GM19324 (cell line): ENCODE results near the gene PCDHGB6.
"Not testable (repeated sequence)": the region's sequence is repeated elsewhere in the genome, so short reads cannot be mapped to it uniquely, and the experiment has no call there.

Experiments
- ATAC-seq: cut with Tn5 transposase; IDR thresholded peaks from one replicate; pipeline ENCODE4 v1.9.1; 2021; ENCODE audit warnings: mild to moderate bottlenecking, moderate library complexity; ENCODE audit not compliant: unreplicated experiment, low FRiP score

The PCDHGB6 gene

GRCh38 chr5:141414548-141415274 lies 6.9 kb downstream of the PCDHGB6 start:
- ATAC-seq = not testable (repeated sequence)

- not testable (repeated sequence) for ATAC-seq
Observed at GRCh38 chr5:141415275-141415618, 7.4 kb downstream of the PCDHGB6 start.

- peak; percentile 80 for ATAC-seq
Observed at GRCh38 chr5:141417494-141418172, 9.8 kb downstream of the PCDHGB6 start, which contains the start of gene PCDHGB7. PCDHGB7 (plus strand) TSS chr5:141417677; CDS start chr5:141417860, 183 bp downstream.

GRCh38 chr5:141419074-141419880 lies 11.5 kb downstream of the PCDHGB6 start:
- ATAC-seq = no peak

- ATAC-seq = no peak
Observed at GRCh38 chr5:141420855-141421488, 13.2 kb downstream of the PCDHGB6 start, which contains the start of gene PCDHGA11. PCDHGA11 (plus strand) TSS chr5:141421051; CDS start chr5:141421228, 177 bp downstream.

DNA sequence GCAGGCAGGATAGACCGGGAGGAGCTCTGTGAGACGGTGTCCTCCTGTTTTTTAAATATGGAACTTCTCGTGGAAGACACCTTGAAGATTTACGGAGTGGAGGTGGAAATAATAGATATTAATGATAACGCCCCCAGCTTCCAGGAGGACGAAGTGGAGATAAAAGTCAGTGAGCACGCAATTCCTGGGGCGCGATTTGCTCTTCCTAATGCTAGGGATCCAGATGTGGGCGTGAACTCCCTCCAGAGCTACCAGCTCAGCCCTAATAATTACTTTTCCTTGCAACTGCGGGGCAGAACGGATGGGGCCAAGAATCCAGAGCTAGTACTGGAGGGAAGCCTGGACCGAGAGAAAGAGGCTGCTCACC lies 13.7 kb downstream of the PCDHGB6 start:
- no peak for ATAC-seq

GRCh38 chr5:141422742-141423291 lies 15.0 kb downstream of the PCDHGB6 start:
- no peak for ATAC-seq

DNA sequence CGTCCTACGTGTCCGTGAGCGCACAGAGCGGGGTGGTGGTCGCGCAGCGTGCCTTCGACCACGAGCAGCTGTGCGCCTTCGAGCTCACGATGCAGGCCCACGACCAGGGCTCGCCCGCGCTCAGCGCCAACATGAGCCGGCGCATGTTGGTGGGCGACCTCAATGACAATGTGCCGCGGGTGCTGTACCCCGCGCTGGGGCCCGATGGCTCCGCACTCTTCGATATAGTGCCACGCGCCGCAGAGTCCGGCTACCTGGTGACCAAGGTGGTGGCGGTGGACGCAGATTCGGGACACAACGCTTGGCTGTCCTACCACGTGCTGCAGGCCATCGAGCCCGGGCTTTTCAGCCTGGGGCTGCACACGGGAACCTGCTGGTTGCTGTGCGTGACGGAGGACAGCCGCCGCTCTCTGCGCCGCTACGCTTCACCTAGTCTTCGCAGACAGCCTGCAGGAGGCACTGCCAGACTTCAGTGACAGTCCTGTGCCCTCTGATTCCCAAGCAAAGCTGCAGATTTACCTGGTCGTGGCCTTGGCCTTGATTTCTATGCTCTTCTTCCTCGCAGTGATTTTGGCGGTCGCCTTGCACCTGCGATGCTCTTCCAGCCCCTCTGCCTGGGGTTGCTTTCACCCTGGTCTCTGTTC lies 20.1 kb downstream of the PCDHGB6 start:
- ATAC-seq = no peak

GRCh38 chr5:141430332-141431113 lies 22.7 kb downstream of the PCDHGB6 start, which contains the start of gene PCDHGA12:
PCDHGA12 (plus strand) TSS chr5:141430507; CDS start chr5:141430760, 253 bp downstream.
- no peak for ATAC-seq

- no peak for ATAC-seq
Observed at GRCh38 chr5:141431286-141431685, 23.5 kb downstream of the PCDHGB6 start.

DNA sequence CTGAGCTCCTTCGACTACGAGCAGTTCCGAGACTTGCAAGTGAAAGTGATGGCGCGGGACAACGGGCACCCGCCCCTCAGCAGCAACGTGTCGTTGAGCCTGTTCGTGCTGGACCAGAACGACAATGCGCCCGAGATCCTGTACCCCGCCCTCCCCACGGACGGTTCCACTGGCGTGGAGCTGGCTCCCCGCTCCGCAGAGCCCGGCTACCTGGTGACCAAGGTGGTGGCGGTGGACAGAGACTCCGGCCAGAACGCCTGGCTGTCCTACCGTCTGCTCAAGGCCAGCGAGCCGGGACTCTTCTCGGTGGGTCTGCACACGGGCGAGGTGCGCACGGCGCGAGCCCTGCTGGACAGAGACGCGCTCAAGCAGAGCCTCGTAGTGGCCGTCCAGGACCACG lies 24.5 kb downstream of the PCDHGB6 start:
- not testable (repeated sequence) for ATAC-seq

GRCh38 chr5:141432726-141433125 lies 24.9 kb downstream of the PCDHGB6 start:
- ATAC-seq = not testable (repeated sequence)

DNA sequence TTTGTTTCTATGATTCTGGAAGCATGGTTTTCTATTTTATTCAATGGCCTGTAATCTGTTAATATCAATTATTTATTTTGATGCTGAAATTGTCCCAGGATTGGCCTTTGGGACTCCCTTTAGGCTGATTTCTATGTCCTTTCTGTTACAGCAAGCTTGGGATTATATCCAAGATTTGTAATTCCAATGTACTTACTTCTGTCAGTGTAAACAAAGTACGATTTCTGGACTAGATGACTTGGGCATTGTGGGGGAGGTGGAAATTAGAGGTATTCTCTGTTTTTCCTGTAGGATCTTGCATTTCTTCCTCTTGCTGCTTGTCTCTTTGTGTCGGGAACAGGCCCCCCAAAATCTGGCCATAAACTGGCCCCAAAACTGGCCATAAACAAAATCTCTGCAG lies 26.2 kb downstream of the PCDHGB6 start:
- ATAC-seq = no peak

DNA sequence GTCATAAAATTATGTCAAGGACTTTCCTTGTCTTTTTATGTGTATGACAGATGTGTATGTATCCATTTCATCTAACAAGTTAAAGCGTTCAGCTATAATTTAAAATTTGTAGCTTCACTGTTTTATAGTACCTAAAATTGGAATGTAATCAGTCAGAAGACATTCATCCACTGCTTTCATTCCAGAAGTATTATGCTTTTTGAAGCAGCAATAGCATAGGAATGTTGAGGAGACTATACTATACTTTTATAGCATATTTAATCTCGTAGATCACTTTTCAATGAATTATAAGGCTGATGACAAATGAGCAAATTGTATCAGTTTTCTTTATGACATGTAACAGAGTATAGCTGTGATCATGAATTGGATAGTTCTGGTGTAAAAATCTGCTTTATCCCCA lies 29.4 kb downstream of the PCDHGB6 start:
- no peak for ATAC-seq

GRCh38 chr5:141439411-141440141 lies 31.8 kb downstream of the PCDHGB6 start:
- ATAC-seq = no peak

DNA sequence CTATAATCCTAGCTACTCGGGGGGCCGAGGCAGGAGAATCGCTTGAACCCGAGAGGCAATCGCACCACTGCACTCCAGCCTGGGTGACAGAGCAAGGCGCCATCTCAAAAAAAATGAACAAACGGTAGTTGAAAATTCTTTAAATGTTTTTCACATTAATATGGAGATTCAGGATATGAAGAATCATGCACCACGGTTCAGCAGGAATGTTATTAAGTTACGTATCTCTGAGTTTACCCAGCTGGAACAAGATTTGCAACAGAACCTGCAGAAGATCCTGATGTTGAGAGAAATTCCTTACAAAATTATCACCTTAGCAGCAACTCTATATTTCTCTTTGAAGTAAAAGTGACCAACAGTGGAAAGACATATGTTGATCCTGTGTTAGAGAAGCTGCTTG lies 32.5 kb downstream of the PCDHGB6 start:
- no peak for ATAC-seq

DNA sequence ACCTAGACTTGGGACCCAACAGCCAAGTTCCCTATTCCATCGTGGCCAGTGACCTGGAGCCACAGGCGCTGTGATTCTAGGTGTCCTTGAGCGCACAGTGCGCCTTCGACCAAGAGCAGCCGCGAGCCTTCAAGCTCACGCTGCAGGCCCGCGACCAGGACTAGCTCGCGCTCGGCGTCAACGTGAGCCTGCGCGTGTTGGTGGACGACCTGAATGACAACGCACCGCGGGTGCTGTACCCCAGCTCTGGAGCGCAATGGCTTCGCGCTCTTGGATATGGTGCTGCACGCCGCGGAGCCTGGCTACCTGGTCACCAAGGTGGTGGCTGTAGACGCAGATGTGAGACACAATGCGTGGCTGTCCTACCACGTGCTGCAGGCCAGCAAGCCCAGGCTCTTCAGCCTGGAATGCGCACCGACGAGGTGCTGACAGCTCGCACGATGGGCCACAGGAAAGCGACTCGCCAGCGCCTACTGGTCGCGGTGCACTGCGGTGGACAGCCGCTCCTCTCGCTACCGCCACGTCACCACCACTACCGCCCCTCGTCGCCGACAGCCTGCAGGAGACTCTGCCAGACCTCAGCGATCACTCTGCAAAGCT lies 33.9 kb downstream of the PCDHGB6 start:
- ATAC-seq = no peak
